Ascending aorta (tissue), 2 donors: ENCODE data around the gene GLI1. TPM values are rescaled to one million over a fixed set of nuclear protein-coding genes. Genes with fewer than 3 reads are reported as not detected.
"Not testable (repeated sequence)": the region's sequence is repeated elsewhere in the genome, so short reads cannot be mapped to it uniquely, and the experiment has no call there.

ENCODE experiments used
- DNase-seq, 2 donors: peaks; one replicate each; pipeline ENCODE4 v3.0.0-alpha.2; 2019; ENCODE audit warnings: low spot score in 2 of 2
- H3K27ac ChIP-seq, 2 donors: fragments of 200-600 bp; sonication (generic); one replicate each; pipeline ENCODE4 v1.5.1; 2016 to 2017; ENCODE audit warnings: mild to moderate bottlenecking in 1 of 2
- H3K27me3 ChIP-seq: fragments of 200-600 bp; sonication (generic); one replicate; pipeline ENCODE4 v1.5.1; 2017
- H3K36me3 ChIP-seq, 2 donors: fragments of 200-600 bp; sonication (generic); one replicate each; pipeline ENCODE4 v1.5.1; 2016
- H3K4me1 ChIP-seq, 2 donors: fragments of 200-600 bp; sonication (generic); one replicate each; pipeline ENCODE4 v1.5.1; 2016 to 2017; ENCODE audit warnings: mild to moderate bottlenecking in 1 of 2
- H3K4me3 ChIP-seq, 2 donors: fragments of 200-600 bp; sonication (generic); one replicate each; pipeline ENCODE4 v1.5.1; 2016 to 2017; ENCODE audit warnings: mild to moderate bottlenecking in 1 of 2
- H3K9me3 ChIP-seq, 2 donors: fragments of 200-600 bp; sonication (generic); one replicate each; pipeline ENCODE4 v1.5.1; 2016
- intact Hi-C: fragments of 100-400 bp; cut with DNase I; formaldehyde crosslinking; loops from one replicate; pipeline ENCODE4 v1.15.1; 2023
- total RNA-seq: library from RNA; depleted of rRNA; stranded (reverse); fragments of >200 nt; gene quantifications from one replicate; pipeline ENCODE4 v1.1.0, GENCODE V29; 2016
- TF ChIP-seq, protein P1 (sequence below), 3 experiments: fragments of 200-600 bp in 2 of 3; fragments of 450-650 bp in 1 of 3; sonication (generic) in 2 of 3; IDR thresholded peaks; one replicate each; pipeline ENCODE4 v1.5.1; 2016 to 2019; ENCODE audit warnings: antibody characterized with exemption in 3 of 3, mild to moderate bottlenecking in 1 of 3, moderate library complexity in 1 of 3

The GLI1 gene
- total RNA-seq, 1 donor from 2014 or later = 2.8 TPM

DNA sequence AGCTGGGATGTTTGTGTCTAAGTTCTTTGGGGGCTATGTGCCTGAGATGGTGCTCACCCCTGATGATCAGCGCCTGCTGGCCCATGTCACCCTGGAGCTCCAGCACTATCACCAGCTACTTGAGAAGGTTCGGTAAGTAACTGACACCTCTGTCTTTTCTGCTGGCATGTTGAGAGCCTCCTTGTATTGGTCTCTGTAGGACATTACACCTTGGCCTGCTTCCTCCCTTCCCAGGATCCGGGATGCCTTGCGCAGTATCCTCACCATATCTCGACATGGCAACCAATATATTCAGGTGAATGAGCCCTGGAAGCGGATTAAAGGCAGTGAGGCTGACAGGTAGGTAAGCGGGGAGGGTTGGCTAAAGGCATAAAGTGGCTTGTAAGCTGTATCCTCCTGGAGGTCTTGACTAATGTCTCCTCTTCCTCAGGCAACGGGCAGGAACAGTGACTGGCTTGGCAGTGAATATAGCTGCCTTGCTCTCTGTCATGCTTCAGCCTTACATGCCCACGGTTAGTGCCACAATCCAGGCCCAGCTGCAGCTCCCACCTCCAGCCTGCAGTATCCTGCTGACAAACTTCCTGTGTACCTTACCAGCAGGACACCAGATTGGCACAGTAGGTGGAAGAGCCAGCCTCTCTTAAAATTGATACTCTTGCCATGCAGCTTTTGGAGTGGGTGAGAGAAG lies 55.3 kb downstream of the GLI1 start:
- Histone ChIP-seq H3K27ac (no peak overlapping the region), H3K4me1 (peaks cover 13 to 23% of the 10 kb centered on the region in 2 donors), H3K9me3 (no peaks in the 10 kb centered on the region), H3K4me3 (no peak overlapping the region), H3K27me3 (no peaks in the 10 kb centered on the region), H3K36me3 (peaks cover 64 to 72% of the 10 kb centered on the region in 2 donors)
- DNase-seq = no peak
- TF ChIP-seq, protein P1, sequence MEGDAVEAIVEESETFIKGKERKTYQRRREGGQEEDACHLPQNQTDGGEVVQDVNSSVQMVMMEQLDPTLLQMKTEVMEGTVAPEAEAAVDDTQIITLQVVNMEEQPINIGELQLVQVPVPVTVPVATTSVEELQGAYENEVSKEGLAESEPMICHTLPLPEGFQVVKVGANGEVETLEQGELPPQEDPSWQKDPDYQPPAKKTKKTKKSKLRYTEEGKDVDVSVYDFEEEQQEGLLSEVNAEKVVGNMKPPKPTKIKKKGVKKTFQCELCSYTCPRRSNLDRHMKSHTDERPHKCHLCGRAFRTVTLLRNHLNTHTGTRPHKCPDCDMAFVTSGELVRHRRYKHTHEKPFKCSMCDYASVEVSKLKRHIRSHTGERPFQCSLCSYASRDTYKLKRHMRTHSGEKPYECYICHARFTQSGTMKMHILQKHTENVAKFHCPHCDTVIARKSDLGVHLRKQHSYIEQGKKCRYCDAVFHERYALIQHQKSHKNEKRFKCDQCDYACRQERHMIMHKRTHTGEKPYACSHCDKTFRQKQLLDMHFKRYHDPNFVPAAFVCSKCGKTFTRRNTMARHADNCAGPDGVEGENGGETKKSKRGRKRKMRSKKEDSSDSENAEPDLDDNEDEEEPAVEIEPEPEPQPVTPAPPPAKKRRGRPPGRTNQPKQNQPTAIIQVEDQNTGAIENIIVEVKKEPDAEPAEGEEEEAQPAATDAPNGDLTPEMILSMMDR (IDR thresholded peaks at IDR 0.05) = no peak
- intact Hi-C loops = no loop called here

- Histone ChIP-seq H3K27me3 (no peaks in the 10 kb centered on the region), H3K4me3 (no peak overlapping the region), H3K4me1 (peaks cover 13 to 23% of the 10 kb centered on the region in 2 donors), H3K36me3 (peaks cover 63 to 66% of the 10 kb centered on the region in 2 donors), H3K27ac (no peak overlapping the region), H3K9me3 (no peaks in the 10 kb centered on the region)
- TF ChIP-seq, protein P1 (IDR thresholded peaks at IDR 0.05) = no peak
- no peak for DNase-seq
- intact Hi-C loops = no loop called here
These were observed 55.9 kb downstream of the GLI1 start for GRCh38 chr12:57515408-57515933.

- Histone ChIP-seq H3K27ac (no peak overlapping the region), H3K4me1 (peaks cover 14 to 27% of the 10 kb centered on the region in 2 donors), H3K9me3 (no peaks in the 10 kb centered on the region), H3K4me3 (no peak overlapping the region), H3K36me3 (peaks cover 57 to 62% of the 10 kb centered on the region in 2 donors), H3K27me3 (no peaks in the 10 kb centered on the region)
- TF ChIP-seq, protein P1 (IDR thresholded peaks at IDR 0.05) = no peak
- intact Hi-C loops = no loop called here
- DNase-seq = no peak
These were observed 56.5 kb downstream of the GLI1 start for GRCh38 chr12:57515934-57516541.

- Histone ChIP-seq H3K27me3 (no peaks in the 10 kb centered on the region), H3K9me3 (no peaks in the 10 kb centered on the region), H3K27ac (peak overlapping the region; percentile 94 to 98), H3K36me3 (peaks cover 51 to 58% of the 10 kb centered on the region in 2 donors), H3K4me1 (peaks cover 19 to 33% of the 10 kb centered on the region in 2 donors), H3K4me3 (no peak overlapping the region)
- no peak for DNase-seq
- intact Hi-C loops = no loop called here
- TF ChIP-seq, protein P1 (IDR thresholded peaks at IDR 0.05) = no peak
These were observed 57.1 kb downstream of the GLI1 start for GRCh38 chr12:57516617-57517153.

DNA sequence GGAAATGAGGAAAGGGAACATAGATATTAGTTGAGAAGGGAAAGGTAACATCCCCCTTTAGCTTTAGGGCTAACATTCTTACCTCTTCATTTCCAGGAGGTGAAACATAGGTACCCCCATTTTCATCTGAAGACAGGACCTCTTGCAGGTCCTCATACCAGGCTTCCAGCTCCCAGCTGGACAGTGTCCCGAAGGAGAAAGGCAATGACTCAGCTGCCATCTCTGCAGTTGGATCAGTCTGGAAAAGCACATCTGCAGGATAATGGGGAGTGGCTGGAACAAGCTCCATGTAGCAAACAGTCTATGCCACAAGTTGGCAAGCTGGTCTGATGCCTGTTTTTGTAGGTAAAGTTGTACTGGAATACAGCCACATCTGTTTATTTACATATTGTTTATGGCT lies 57.6 kb downstream of the GLI1 start:
- H3K4me3 ChIP-seq = no peak overlapping the region
- no peaks in the 10 kb centered on the region for H3K9me3 ChIP-seq
- TF ChIP-seq, protein P1 (IDR thresholded peaks at IDR 0.05) = no peak
- peak overlapping the region; percentile 94 to 98 for H3K27ac ChIP-seq
- intact Hi-C loops = no loop called here
- DNase-seq = no peak
- peaks cover 20 to 37% of the 10 kb centered on the region in 2 donors for H3K4me1 ChIP-seq
- H3K27me3 ChIP-seq = no peaks in the 10 kb centered on the region
- H3K36me3 ChIP-seq = peaks cover 46 to 53% of the 10 kb centered on the region in 2 donors

DNA sequence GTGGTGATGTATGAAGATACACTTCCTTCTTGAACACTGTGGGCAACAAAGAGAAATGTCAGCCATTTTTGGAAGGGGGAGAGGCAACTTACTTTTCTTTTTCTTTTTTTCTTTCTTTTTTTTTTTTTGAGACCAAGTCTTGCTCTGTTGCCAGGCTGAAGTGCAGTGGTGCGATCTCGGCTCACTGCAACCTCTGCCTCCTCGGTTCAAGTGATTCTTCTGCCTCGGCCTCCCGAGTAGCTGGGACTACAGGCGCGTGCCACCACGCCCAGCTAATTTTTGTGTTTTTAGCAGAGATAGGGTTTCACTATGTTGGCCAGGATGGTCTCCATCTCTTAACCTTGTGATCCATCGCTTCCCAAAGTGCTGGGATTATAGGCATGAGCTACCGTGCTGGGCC lies 58.1 kb downstream of the GLI1 start:
- Histone ChIP-seq H3K36me3 (peaks cover 40 to 48% of the 10 kb centered on the region in 2 donors), H3K4me3 (peak overlapping the region; percentile 73 to 91), H3K27ac (peak overlapping the region; percentile 94 to 98), H3K4me1 (peaks cover 20 to 37% of the 10 kb centered on the region in 2 donors)
- H3K9me3 ChIP-seq, H3K27me3 ChIP-seq, DNase-seq, intact Hi-C loops: not testable (repeated sequence)
